Vagina (tissue), 2 donors: ENCODE measurements around the gene TCOF1. TPM values are rescaled to one million over a fixed set of nuclear protein-coding genes. Genes with fewer than 3 reads are reported as not detected.

Experiments
- DNase-seq, 2 donors: peaks; one replicate each; pipeline ENCODE4 v3.0.0-alpha.2; 2017; ENCODE audit errors: extremely low spot score in 2 of 2
- H3K27ac ChIP-seq: fragments of 200-600 bp; sonication (generic); one replicate; pipeline ENCODE4 v1.5.1; 2019
- H3K27me3 ChIP-seq: fragments of 200-600 bp; sonication (generic); one replicate; pipeline ENCODE4 v1.5.1; 2019
- H3K36me3 ChIP-seq, 2 donors: fragments of 200-600 bp; sonication (generic); one replicate each; pipeline ENCODE4 v1.5.1; 2017 to 2019
- H3K4me1 ChIP-seq: fragments of 200-600 bp; sonication (generic); one replicate; pipeline ENCODE4 v1.5.1; 2019
- H3K4me3 ChIP-seq, 2 donors: fragments of 200-600 bp; sonication (generic); 1 replicate in 1 of 2; 2 replicates in 1 of 2; pipeline ENCODE4 v1.5.1; 2016 to 2019
- H3K9me3 ChIP-seq: fragments of 200-600 bp; sonication (generic); one replicate; pipeline ENCODE4 v1.5.1; 2019
- POLR2A ChIP-seq, 2 donors: fragments of 450-650 bp; IDR thresholded peaks; one replicate each; pipeline ENCODE4 v1.6.1; 2017; ENCODE audit warnings: antibody characterized with exemption in 2 of 2, mild to moderate bottlenecking in 2 of 2, moderate library complexity in 2 of 2
- POLR2AphosphoS5 ChIP-seq, 2 donors: sonication (generic); formaldehyde crosslinking; IDR thresholded peaks; one replicate each; pipeline ENCODE4 v1.9.0; 2017; ENCODE audit warnings: antibody characterized with exemption in 2 of 2, mild to moderate bottlenecking in 2 of 2, low read depth in 1 of 2; ENCODE audit not compliant: insufficient read depth in 1 of 2
- intact Hi-C: fragments of 100-400 bp; cut with DNase I; formaldehyde crosslinking; loops from one replicate; pipeline ENCODE4 v1.15.1; 2023
- total RNA-seq: library from RNA; depleted of rRNA; stranded (reverse); fragments of >200 nt; gene quantifications from one replicate; pipeline ENCODE4 v1.2.3, GENCODE V29; 2016
- TF ChIP-seq, protein P1 (sequence below), 3 experiments: fragments of 450-650 bp in 2 of 3; fragments of 200-600 bp in 1 of 3; sonication (generic) in 1 of 3; IDR thresholded peaks; one replicate each; pipeline ENCODE4 v1.5.1; 2017 to 2019; ENCODE audit warnings: antibody characterized with exemption in 3 of 3, mild to moderate bottlenecking in 2 of 3, moderate library complexity in 2 of 3

TCOF1 gene
- total RNA-seq, 1 donor from 2014 or later: 39.3 TPM

DNA sequence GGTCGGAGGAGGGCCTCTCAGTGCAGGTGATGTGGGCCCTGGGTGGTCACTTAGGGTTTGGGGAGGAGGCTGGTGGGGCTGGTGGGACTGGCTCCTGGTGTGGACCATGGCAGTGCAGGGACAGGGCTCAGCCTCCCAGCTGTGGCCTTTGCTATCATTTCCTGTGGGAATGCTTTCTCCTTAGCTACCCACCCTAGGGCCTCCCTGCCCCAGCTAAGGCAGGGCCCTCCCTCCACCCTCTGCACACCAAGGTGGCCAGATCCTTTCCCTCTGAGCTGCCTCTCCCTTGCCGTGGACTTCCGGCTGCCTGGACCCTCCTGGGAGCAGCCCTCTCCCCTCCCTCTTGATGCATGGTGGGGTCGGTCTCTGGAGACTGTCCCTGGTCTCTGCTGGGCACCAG lies 32.1 kb upstream of the TCOF1 start:
- no peak for DNase-seq
- Histone ChIP-seq H3K4me3 (no peak overlapping the region), H3K4me1 (peaks cover 9% of the 10 kb centered on the region), H3K9me3 (no peaks in the 10 kb centered on the region), H3K36me3 (no peaks in the 10 kb centered on the region), H3K27me3 (no peaks in the 10 kb centered on the region), H3K27ac (no peak overlapping the region)
- intact Hi-C loops: no loop called here
- TF ChIP-seq, protein P1, sequence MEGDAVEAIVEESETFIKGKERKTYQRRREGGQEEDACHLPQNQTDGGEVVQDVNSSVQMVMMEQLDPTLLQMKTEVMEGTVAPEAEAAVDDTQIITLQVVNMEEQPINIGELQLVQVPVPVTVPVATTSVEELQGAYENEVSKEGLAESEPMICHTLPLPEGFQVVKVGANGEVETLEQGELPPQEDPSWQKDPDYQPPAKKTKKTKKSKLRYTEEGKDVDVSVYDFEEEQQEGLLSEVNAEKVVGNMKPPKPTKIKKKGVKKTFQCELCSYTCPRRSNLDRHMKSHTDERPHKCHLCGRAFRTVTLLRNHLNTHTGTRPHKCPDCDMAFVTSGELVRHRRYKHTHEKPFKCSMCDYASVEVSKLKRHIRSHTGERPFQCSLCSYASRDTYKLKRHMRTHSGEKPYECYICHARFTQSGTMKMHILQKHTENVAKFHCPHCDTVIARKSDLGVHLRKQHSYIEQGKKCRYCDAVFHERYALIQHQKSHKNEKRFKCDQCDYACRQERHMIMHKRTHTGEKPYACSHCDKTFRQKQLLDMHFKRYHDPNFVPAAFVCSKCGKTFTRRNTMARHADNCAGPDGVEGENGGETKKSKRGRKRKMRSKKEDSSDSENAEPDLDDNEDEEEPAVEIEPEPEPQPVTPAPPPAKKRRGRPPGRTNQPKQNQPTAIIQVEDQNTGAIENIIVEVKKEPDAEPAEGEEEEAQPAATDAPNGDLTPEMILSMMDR (IDR thresholded peaks at IDR 0.05): no peak
- TF ChIP-seq POLR2AphosphoS5 (IDR thresholded peaks at IDR 0.05; ENCODE audit: insufficient read depth in 1 of 2, low read depth in 1 of 2) (no peak), POLR2A (IDR thresholded peaks at IDR 0.05) (no peak)

DNA sequence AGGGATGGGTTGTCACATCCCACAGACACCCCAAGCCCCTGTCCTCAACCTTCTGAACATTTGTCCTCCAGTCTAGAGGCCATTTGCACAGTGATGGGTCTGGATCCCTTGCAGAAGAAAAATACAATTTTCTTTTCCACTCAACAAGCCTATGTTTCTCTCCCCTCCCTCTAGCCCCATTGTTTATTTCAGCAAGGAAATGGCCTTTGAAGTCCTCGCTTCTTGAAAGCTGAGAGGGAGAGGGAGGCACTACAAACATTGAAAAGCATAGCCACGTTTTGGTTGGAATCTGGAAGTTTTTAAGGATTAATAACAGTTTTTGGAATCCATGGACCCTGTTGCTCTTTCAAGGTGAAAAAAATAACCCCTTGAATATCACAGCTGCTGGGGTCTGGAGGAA lies 30.8 kb upstream of the TCOF1 start:
- DNase-seq: no peak
- Histone ChIP-seq H3K27ac (no peak overlapping the region), H3K27me3 (no peaks in the 10 kb centered on the region), H3K9me3 (no peaks in the 10 kb centered on the region), H3K4me3 (no peak overlapping the region), H3K36me3 (no peaks in the 10 kb centered on the region), H3K4me1 (peaks cover 7% of the 10 kb centered on the region)
- no peak for TF ChIP-seq POLR2A (IDR thresholded peaks at IDR 0.05)
- TF ChIP-seq, protein P1 (IDR thresholded peaks at IDR 0.05): no peak
- no peak for TF ChIP-seq POLR2AphosphoS5 (IDR thresholded peaks at IDR 0.05; ENCODE audit: insufficient read depth in 1 of 2, low read depth in 1 of 2)
- intact Hi-C loops: no loop called here

DNA sequence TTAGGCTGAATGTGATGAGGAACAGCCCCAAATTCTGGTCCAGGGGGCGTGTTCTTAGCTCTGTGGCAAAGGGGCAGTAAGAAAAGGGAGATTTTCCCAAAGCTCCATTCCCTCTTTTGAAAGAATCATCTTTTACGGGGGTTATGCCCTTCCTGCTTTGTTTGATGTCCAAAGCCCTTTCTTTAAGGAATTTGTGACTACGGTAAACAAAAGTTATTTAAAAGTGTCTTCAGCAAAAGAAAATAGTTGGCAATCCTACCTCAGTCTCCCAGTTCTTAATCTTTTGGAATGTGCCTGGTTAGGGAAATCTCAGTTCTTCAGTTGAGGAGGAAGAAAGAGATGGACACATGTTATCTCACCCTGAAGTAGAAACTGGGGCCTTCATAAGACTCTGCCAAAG lies 30.4 kb upstream of the TCOF1 start:
- intact Hi-C loops: no loop called here
- Histone ChIP-seq H3K27ac (no peak overlapping the region), H3K27me3 (no peaks in the 10 kb centered on the region), H3K9me3 (no peaks in the 10 kb centered on the region), H3K4me1 (peaks cover 7% of the 10 kb centered on the region), H3K36me3 (no peaks in the 10 kb centered on the region), H3K4me3 (no peak overlapping the region)
- DNase-seq: no peak
- TF ChIP-seq POLR2A (IDR thresholded peaks at IDR 0.05) (no peak), POLR2AphosphoS5 (IDR thresholded peaks at IDR 0.05; ENCODE audit: insufficient read depth in 1 of 2, low read depth in 1 of 2) (no peak)
- TF ChIP-seq, protein P1 (IDR thresholded peaks at IDR 0.05): no peak

DNA sequence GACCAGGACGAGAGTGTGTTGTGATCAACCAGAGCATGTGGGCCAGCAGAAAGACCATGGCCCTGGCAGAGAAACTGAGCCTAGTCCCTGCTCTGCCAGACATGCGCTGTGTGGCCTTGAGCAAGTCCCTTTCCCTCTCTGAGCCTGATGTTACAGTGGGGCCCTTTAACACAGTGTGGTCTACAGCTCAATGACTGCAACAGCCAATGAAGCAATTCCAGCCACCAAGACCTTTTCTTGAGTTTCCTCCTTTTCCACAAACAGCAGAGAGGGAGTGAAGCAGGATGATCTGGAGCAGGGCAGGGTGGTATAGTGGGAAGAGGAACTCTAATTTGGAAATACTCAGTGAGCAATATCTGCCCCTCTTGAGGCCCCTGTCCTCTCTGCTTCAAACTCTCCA lies 29.0 kb upstream of the TCOF1 start:
- Histone ChIP-seq H3K36me3 (no peaks in the 10 kb centered on the region), H3K4me1 (peaks cover 7% of the 10 kb centered on the region), H3K9me3 (no peaks in the 10 kb centered on the region), H3K27ac (no peak overlapping the region), H3K4me3 (no peak overlapping the region), H3K27me3 (no peaks in the 10 kb centered on the region)
- no peak for DNase-seq
- TF ChIP-seq POLR2A (IDR thresholded peaks at IDR 0.05): no peak
- TF ChIP-seq POLR2AphosphoS5 (IDR thresholded peaks at IDR 0.05; ENCODE audit: insufficient read depth in 1 of 2, low read depth in 1 of 2): no peak
- intact Hi-C loops: no loop called here

DNA sequence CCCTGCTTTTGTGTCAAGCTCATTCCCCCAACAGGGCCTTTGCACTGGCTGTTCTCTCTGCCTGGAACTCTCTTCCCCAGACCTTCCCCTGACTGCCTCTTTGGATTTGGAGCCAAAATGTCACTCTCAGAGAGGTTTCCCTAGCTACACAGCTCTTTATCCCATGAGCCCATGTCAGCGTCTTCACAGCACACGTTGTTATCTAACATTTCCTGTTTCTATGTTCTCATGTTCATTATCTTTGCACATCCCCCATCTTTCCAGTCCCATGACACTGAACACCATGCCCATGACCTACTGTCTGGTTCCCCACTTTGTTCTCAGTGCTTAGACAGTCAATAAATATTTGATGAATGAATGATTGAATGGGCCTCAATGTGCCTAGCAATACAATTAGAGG lies 28.5 kb upstream of the TCOF1 start:
- intact Hi-C loops: no loop called here
- Histone ChIP-seq H3K36me3 (no peaks in the 10 kb centered on the region), H3K4me3 (no peak overlapping the region), H3K27ac (no peak overlapping the region), H3K27me3 (no peaks in the 10 kb centered on the region), H3K9me3 (no peaks in the 10 kb centered on the region), H3K4me1 (peaks cover 7% of the 10 kb centered on the region)
- no peak for DNase-seq
- TF ChIP-seq POLR2AphosphoS5 (IDR thresholded peaks at IDR 0.05; ENCODE audit: insufficient read depth in 1 of 2, low read depth in 1 of 2): no peak
- TF ChIP-seq POLR2A (IDR thresholded peaks at IDR 0.05): no peak
- TF ChIP-seq, protein P1 (IDR thresholded peaks at IDR 0.05): no peak
